HG03280 (cell line): ENCODE data around the gene KCNJ18.
"Not testable (repeated sequence)": the region's sequence is repeated elsewhere in the genome, so short reads cannot be mapped to it uniquely, and the experiment has no call there.

Experiments
- ATAC-seq: cut with Tn5 transposase; IDR thresholded peaks from one replicate; pipeline ENCODE4 v1.9.1; 2021; ENCODE audit warnings: mild to moderate bottlenecking, moderate library complexity; ENCODE audit not compliant: unreplicated experiment

The KCNJ18 gene

GRCh38 chr17:21670361-21671155 lies 21.8 kb upstream of the KCNJ18 start:
- not testable (repeated sequence) for ATAC-seq

GRCh38 chr17:21671437-21671836 lies 20.9 kb upstream of the KCNJ18 start:
- not testable (repeated sequence) for ATAC-seq

DNA sequence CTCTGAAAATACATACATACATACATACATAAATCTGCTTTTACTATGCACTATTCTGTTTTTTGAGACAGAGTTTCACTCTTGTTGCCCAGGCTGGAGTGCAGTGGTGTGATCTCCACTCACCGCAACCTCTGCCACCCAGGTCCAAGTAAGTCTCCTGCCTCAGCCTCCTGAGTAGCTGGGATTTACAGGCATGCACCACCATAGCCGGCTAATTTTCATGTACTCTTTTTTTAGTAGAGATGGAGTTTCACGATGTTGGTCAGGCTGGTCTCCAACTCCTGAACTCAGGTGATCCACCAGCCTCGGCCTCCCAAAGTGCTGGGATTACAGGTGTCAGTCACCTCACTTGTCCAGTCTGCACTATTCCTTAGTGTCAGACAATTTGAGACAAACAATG lies 20.5 kb upstream of the KCNJ18 start:
- not testable (repeated sequence) for ATAC-seq

GRCh38 chr17:21673451-21674241 lies 18.7 kb upstream of the KCNJ18 start:
- ATAC-seq = not testable (repeated sequence)

DNA sequence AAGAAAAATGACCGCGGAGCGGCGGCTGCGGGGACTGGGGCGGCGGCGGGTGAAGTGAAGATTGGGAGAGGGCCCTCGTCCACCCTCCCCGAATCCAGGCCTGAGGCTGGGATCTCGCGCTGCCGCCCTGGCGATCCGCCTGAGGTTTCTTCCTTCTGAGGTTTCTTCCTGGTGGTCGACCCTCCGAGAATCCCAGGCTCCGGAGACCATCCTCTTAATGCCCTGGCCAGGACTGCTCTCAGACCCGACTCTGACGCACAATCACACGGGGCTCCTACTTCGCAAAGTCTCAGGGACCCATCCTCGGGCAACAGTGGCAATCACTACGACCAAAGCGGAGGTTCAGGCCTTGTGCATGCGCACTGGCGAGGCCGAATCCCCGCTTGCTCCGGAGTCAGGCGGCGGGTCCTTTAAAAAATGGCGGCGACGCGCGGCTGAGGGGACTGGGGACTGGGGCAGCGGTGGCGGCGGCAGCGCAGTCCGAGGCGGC lies 18.0 kb upstream of the KCNJ18 start:
- ATAC-seq = no peak

- not testable (repeated sequence) for ATAC-seq
Observed at GRCh38 chr17:21674891-21675738, 17.2 kb upstream of the KCNJ18 start.

DNA sequence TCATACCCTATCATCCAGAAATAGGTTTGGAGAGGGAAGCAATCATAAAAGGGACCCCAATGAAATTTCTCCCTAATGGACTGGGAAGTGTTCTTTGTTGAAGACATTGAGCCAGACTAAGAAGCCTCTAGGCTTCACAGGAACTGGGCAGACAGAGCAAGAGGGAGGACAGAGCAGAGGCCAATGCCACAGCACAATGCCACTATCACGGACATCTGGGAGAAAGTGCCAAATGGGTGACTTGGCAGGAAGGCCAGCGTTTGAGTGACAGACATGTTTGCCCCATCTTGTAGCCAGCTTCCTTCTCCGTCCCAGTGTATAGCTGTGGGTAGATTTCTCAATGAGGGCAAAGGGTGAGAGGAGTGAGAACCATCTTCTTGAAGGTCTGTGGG lies 16.6 kb upstream of the KCNJ18 start:
- not testable (repeated sequence) for ATAC-seq

DNA sequence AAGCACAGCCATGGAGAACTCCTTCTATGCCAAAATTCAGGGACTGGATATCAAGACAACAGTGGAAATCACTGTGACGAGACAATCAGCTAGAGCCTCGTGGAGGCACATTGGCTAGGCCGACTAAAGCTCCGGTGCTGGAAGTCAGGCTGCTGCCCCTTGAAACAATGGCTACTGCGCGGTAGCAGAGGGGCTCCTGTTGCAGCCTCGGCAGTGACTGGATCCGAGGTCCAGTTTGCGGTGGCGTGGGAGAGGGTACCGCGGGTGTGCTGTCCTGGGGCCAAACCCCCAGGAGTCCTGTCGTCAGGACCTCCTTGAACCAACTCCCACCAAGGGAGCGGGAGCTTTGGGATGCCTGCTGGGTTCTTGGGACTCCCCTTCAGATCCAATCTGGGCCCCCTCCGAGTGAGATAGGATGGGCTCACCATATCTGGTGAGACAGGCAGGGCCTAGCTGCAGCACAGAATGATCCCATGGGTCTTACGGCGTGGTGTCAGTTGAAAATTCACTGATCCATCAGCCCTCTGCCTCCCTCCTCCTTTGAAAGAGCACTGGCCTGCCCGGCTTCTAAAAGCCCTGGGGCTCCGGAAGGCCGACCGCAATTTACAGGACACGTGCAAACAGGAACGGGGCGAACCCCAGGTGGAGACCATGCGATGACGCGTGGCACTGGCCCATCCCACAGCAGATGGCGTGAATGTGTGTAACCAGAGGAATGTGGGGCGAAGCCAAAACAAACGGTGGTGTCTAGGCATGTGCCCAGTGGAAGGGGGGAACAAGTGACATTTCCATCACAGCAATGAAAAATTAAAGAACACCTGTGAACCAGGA lies 15.8 kb upstream of the KCNJ18 start:
- no peak for ATAC-seq

DNA sequence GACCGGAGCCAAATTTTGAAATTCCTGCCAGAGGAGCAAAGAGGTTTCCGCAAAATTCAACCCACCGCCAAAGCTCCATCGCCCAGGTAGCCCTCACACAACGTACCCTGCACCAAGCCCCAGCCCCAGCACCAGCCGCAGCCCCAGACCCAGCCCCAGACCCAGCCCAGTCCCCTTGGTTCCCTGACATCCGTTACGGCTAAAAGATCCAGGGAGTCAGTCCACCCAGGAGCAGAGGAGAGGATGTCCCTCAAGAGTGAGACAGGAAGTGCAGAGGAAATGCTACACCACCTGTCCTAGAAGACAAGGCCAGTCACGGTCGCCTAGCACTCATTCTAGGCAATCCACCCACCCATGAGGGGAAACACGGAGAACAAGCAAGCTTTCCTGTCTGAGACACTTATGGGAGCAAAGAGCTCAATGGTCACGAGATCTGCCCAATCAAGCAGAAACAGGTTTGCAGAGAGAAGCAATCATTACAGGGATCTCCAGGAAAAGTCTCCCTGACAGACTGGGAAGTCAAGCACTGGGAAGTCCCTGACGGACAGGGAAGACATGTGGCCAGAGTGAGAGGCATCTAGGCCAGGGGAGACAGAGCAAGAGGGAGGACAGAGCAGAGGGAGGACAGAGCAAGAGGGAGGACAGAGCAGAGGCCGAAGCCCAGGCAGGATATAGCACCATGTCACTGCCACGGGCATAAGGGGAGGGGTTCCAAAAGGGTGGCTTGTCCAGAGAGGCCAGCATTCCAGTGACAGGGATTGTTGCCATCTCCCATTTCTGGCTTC lies 15.0 kb upstream of the KCNJ18 start:
- no peak for ATAC-seq

GRCh38 chr17:21677911-21678310 lies 14.4 kb upstream of the KCNJ18 start:
- ATAC-seq = no peak

GRCh38 chr17:21678393-21679081 lies 13.8 kb upstream of the KCNJ18 start:
- ATAC-seq = no peak

DNA sequence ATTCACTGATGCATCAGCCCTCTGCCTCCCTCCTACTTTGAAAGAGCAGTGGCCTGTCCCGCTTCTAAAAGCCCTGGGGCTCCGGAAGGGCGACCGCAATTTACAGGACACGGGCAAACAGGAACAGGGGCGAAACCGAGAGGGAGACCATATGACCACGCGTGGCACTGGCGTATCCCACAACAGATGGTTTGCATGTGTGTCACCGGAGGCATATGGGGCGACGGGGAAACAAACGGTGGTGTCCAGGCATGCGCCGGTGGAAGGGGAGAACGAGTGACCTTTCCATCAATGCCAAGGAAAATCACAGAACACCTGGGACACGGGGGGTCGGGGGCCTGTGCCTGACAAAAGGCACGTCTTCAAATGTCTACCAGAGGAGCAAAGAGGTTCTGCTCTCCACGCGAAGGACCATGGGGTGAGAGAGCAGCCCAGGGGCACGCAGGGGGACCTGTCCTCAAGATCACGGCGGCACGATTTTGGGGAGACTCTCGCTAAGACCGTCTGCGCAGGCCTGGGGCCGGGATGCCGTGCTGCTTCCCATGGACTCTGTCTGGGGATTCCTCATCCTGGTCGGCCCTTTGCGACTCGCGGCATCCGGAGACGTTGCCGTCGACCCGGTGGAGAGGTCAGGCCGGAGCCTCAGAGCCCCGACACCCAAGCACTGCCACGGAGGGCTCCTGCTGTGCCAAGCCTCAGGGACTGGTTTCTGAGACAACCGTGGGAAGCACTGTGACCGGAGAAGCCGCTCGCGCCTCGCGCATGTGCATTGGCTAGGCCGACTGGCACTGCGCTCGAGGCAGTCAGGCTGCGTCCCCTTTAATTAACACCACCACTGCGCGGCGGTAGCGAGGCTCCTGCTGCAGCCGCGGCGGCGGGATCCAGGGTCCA lies 12.8 kb upstream of the KCNJ18 start:
- no peak for ATAC-seq

DNA sequence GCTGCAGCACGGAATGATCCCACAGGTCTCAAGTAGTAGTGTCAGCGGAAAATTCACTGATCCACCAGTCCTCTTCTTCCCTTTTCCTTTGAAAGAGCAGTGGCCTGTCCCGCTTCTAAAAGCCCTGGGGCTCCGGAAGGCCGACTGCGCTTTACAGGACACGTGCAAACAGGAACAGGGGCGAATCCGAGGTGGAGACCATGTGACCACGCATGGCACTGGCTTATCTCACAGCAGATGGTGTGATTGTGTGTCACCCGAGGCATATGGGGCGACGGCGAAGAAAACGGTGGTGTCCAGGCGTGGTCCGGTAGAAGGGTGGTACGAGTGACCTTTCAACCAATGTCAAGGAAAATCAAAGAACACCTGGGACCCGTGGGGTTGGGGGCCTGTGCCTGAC lies 12.0 kb upstream of the KCNJ18 start:
- ATAC-seq = no peak

GRCh38 chr17:21680850-21681351 lies 11.4 kb upstream of the KCNJ18 start:
- ATAC-seq = not testable (repeated sequence)

- ATAC-seq = not testable (repeated sequence)
Observed at GRCh38 chr17:21681576-21681975, 10.7 kb upstream of the KCNJ18 start.

DNA sequence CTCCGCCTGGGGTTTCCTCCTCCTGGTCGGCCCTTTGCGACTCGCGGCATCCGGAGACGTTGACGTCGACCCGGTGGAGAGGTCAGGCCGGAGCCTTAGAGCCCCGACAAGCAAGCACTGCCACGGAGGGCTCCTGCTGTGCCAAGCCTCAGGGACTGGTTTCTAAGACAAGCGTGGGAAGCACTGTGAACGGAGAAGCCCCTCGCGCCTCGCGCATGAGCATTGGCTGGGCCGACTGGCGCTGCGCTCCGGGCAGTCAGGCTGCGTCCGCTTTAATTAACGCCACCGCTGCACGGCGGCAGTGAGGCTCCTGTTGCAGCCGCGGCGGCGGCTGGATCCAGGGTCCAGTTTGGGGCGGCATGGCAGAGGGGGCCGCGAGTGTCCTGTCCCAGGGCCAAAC lies 10.2 kb upstream of the KCNJ18 start:
- ATAC-seq = not testable (repeated sequence)

DNA sequence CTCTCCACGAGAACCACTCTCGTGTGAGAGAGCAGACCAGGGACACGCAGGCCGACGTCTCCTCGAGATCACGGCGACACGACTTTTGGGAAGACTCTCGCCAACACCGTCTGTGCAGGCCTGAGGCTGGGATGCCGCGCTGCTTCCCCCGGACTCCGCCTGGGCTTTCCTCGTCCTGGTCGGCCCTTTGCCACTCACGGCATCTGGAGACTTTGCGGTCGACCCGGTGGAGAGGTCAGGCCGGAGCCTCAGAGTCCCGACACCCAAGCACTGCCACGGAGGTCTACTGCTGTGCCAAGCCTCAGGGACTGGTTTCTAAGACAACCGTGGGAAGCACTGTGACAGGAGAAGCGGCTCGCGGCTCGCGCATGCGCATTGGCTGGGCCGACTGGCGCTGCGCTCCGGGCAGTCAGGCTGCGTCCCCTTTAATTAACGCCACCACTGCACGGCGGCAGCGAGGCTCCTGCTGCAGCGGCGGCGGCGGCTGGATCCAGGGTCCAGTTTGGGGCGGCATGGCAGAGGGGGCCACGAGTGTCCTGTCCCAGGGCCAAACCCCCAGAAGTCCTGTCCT lies 9.1 kb upstream of the KCNJ18 start:
- ATAC-seq = not testable (repeated sequence)
